H1 (cell line): ENCODE data around the gene SH3BP2. TPM values are rescaled to one million over a fixed set of nuclear protein-coding genes. Genes with fewer than 3 reads are reported as not detected.

ENCODE experiments used
- CTCF ChIA-PET: fragments of 300-600 bp; sonication (Branson Sonifier 250); formaldehyde crosslinking; loops from one replicate; lab custom pipeline; 2021; ENCODE audit not compliant: partially characterized antibody; lab: Charles Lee
- POLR2A ChIA-PET: fragments of 300-600 bp; sonication (Branson Sonifier 250); formaldehyde crosslinking; loops from one replicate; lab custom pipeline; 2021; ENCODE audit warnings: inconsistent platforms; ENCODE audit not compliant: partially characterized antibody; lab: Charles Lee
- DNase-seq, 2 experiments: peaks; one replicate each; pipeline versions ENCODE4 v3.0.0 to v3.0.0-alpha.2; 2010 to 2022; ENCODE audit warnings: low spot score in 2 of 2, low read depth in 1 of 2, mixed read lengths in 1 of 2
- FAIRE-seq: peaks from 2 replicates; lab custom pipeline; 2011; peaks lifted over from hg19 to GRCh38; lab: Jason Lieb, UNC
- H2AFZ ChIP-seq: 2 replicates; pipeline ENCODE4 v1.8.1; 2012; ENCODE audit warnings: low read length, inconsistent platforms
- H2AK5ac ChIP-seq: 2 replicates; pipeline ENCODE4 v1.6.1; 2013; ENCODE audit warnings: low read depth, low read length
- H2BK120ac ChIP-seq: replicated peaks from 2 replicates; pipeline ENCODE3; 2013; ENCODE audit warnings: low read depth, low read length, inconsistent platforms
- H2BK12ac ChIP-seq: 2 replicates; pipeline ENCODE4 v1.6.1; 2013; ENCODE audit warnings: low read depth, low read length
- H2BK15ac ChIP-seq: 2 replicates; pipeline ENCODE4 v1.6.1; 2013; ENCODE audit warnings: low read length
- H2BK20ac ChIP-seq: 2 replicates; pipeline ENCODE4 v1.6.1; 2013; ENCODE audit warnings: low read length
- H2BK5ac ChIP-seq: 2 replicates; pipeline ENCODE4 v1.6.1; 2013; ENCODE audit warnings: low read depth, low read length
- H3K14ac ChIP-seq: 2 replicates; pipeline ENCODE4 v1.6.1; 2013; ENCODE audit warnings: inconsistent platforms; ENCODE audit not compliant: insufficient read length
- H3K18ac ChIP-seq: 2 replicates; pipeline ENCODE4 v1.6.1; 2013; ENCODE audit warnings: low read length; ENCODE audit errors: extremely low read depth
- H3K23ac ChIP-seq: 2 replicates; pipeline ENCODE4 v1.6.1; 2013; ENCODE audit warnings: inconsistent platforms; ENCODE audit not compliant: insufficient read length
- H3K23me2 ChIP-seq: 2 replicates; pipeline ENCODE4 v1.6.1; 2013; ENCODE audit warnings: low read depth, low read length
- H3K27ac ChIP-seq: 2 replicates; pipeline ENCODE4 v1.6.1; 2011; ENCODE audit warnings: low read depth, low read length, inconsistent platforms
- H3K27me3 ChIP-seq, 4 experiments: replicated peaks in 1 of 4; 1 replicate in 1 of 4; 2 replicates in 3 of 4; pipeline versions ENCODE4 v1.6.1 to v1.8.1; 2011 to 2013; ENCODE audit warnings: low read length in 3 of 4, mild to moderate bottlenecking in 3 of 4, inconsistent platforms in 2 of 4, mixed read lengths in 2 of 4, moderate library complexity in 1 of 4; ENCODE audit not compliant: control insufficient read depth in 3 of 4, insufficient read depth in 3 of 4; ENCODE audit errors: extremely low read depth in 1 of 4
- H3K36me3 ChIP-seq, 4 experiments: 2 replicates each; pipeline versions ENCODE4 v1.6.1 to v1.8.1; 2011 to 2013; ENCODE audit warnings: mild to moderate bottlenecking in 4 of 4, low read length in 3 of 4, moderate library complexity in 2 of 4, control low read depth in 1 of 4, inconsistent platforms in 1 of 4; ENCODE audit not compliant: insufficient read depth in 4 of 4, control insufficient read depth in 2 of 4
- H3K4ac ChIP-seq: replicated peaks from 2 replicates; pipeline ENCODE3; 2013; ENCODE audit warnings: low read length, low read depth, mixed read lengths, inconsistent platforms; ENCODE audit not compliant: insufficient read length
- H3K4me1 ChIP-seq, 4 experiments: replicated peaks in 1 of 4; 1 replicate in 1 of 4; 2 replicates in 3 of 4; pipeline versions ENCODE4 v1.6.1 to v1.8.1; 2011 to 2013; ENCODE audit warnings: low read length in 3 of 4, inconsistent platforms in 2 of 4, mixed read lengths in 1 of 4; ENCODE audit not compliant: insufficient read depth in 4 of 4, control insufficient read depth in 3 of 4
- H3K4me2 ChIP-seq, 2 experiments: 2 replicates each; pipeline versions ENCODE4 v1.6.1 to v1.8.1; 2011 to 2013; ENCODE audit warnings: low read depth in 2 of 2, low read length in 2 of 2, control low read depth in 1 of 2, inconsistent platforms in 1 of 2, mild to moderate bottlenecking in 1 of 2; ENCODE audit not compliant: insufficient read depth in 1 of 2
- H3K4me3 ChIP-seq, 4 experiments: fragments of 200-600, 300-600 bp in 1 of 4; sonication (generic), shearing (Covaris generic), sonication (Bioruptor Twin) in 1 of 4; 2 replicates each; pipeline versions ENCODE4 v1.5.1 to v1.8.1; 2011 to 2016; ENCODE audit warnings: low read length in 4 of 4, low read depth in 3 of 4, control low read depth in 2 of 4, inconsistent platforms in 2 of 4, mild to moderate bottlenecking in 2 of 4, mixed read lengths in 1 of 4, moderate library complexity in 1 of 4; ENCODE audit not compliant: insufficient read depth in 2 of 4; ENCODE audit errors: extremely low read depth in 1 of 4
- H3K56ac ChIP-seq: replicated peaks from 2 replicates; pipeline ENCODE3; 2013; ENCODE audit warnings: low read depth, mild to moderate bottlenecking, mixed read lengths, low read length, inconsistent platforms; ENCODE audit not compliant: insufficient read length
- H3K79me1 ChIP-seq: 2 replicates; pipeline ENCODE4 v1.6.1; 2013; ENCODE audit warnings: low read depth, low read length, control low read depth
- H3K79me2 ChIP-seq, 2 experiments: 2 replicates each; pipeline versions ENCODE4 v1.6.1 to v1.8.1; 2012 to 2013; ENCODE audit warnings: low read length in 2 of 2, mild to moderate bottlenecking in 2 of 2, inconsistent platforms in 1 of 2; ENCODE audit not compliant: insufficient read depth in 2 of 2, control insufficient read depth in 1 of 2
- H3K9ac ChIP-seq, 4 experiments: replicated peaks in 1 of 4; 1 replicate in 1 of 4; 2 replicates in 3 of 4; pipeline versions ENCODE4 v1.6.1 to v1.8.1; 2011 to 2013; ENCODE audit warnings: low read depth in 3 of 4, low read length in 3 of 4, control low read depth in 2 of 4, mild to moderate bottlenecking in 2 of 4, moderate library complexity in 2 of 4, inconsistent platforms in 1 of 4; ENCODE audit errors: extremely low read depth in 1 of 4
- H3K9me3 ChIP-seq, 2 experiments: 2 replicates each; pipeline versions ENCODE4 v1.6.1 to v1.8.1; 2012 to 2013; ENCODE audit warnings: mild to moderate bottlenecking in 2 of 2, moderate library complexity in 2 of 2, control low read depth in 1 of 2, inconsistent platforms in 1 of 2, low read depth in 1 of 2, low read length in 1 of 2, mixed read lengths in 1 of 2; ENCODE audit not compliant: insufficient read depth in 2 of 2
- H4K20me1 ChIP-seq, 2 experiments: replicated peaks in 1 of 2; 2 replicates each; pipeline versions ENCODE3 to v1.8.1; 2011 to 2013; ENCODE audit warnings: inconsistent platforms in 2 of 2, low read length in 2 of 2, mild to moderate bottlenecking in 1 of 2; ENCODE audit not compliant: insufficient read depth in 2 of 2, control insufficient read depth in 1 of 2
- H4K5ac ChIP-seq: 2 replicates; pipeline ENCODE4 v1.6.1; 2013; ENCODE audit warnings: low read length, low read depth, mixed read lengths, inconsistent platforms; ENCODE audit not compliant: insufficient read length
- H4K8ac ChIP-seq: 2 replicates; pipeline ENCODE4 v1.8.0; 2013; ENCODE audit warnings: mild to moderate bottlenecking, moderate library complexity, low read length, inconsistent platforms; ENCODE audit not compliant: insufficient read depth; ENCODE audit errors: extremely low read depth
- H4K91ac ChIP-seq: replicated peaks from 2 replicates; pipeline ENCODE3; 2013; ENCODE audit warnings: low read length, mixed read lengths, inconsistent platforms; ENCODE audit not compliant: insufficient read length
- E2F6 ChIP-seq: IDR thresholded peaks from 2 replicates; pipeline ENCODE4 v1.6.1; 2012; ENCODE audit warnings: inconsistent platforms
- MAX ChIP-seq: IDR thresholded peaks from 2 replicates; pipeline ENCODE4 v1.6.1; 2012; ENCODE audit warnings: inconsistent platforms
- WGBS, 2 experiments: shearing (Covaris generic) in 1 of 2; methylation state at CpG; one replicate each; pipeline versions ENCODE4 v1.1.6 to v1.1.7; 2013 to 2015; ENCODE audit warnings: low lambda C conversion rate in 2 of 2, mixed read lengths in 2 of 2, inconsistent platforms in 1 of 2, low coverage in 1 of 2, missing lambda C conversion rate in 1 of 2; ENCODE audit not compliant: insufficient replicate concordance in 2 of 2, insufficient coverage in 1 of 2, insufficient read length in 1 of 2; ENCODE audit errors: extremely low coverage in 1 of 2, missing lambda C conversion rate in 1 of 2; 5-methylcytosine and 5-hydroxymethylcytosine counted together
- polyA plus RNA-seq, 7 experiments: library from polyadenylated mRNA; depleted of rRNA in 3 of 7; stranded (reverse) in 5 of 7; unstranded in 2 of 7; fragments of >200 nt in 5 of 7; fragments of 200-250 nt in 2 of 7; gene quantifications; 1 replicate in 5 of 7; 2 replicates in 1 of 7; 4 replicates in 1 of 7; pipeline versions ENCODE4 v1.2.1 to v1.2.3, GENCODE V29; 2011 to 2013; ENCODE audit warnings: missing spikeins in 2 of 7, mixed read lengths in 2 of 7
- total RNA-seq: library from RNA; stranded (reverse); fragmentation: NEBNext Ultra II Directional; extraction: Animal tissue kit (Norgen Biotek cat#: 25700); gene quantifications from 2 replicates; pipeline ENCODE4 v1.2.1, GENCODE V29; 2021
- TF ChIP-seq, protein P1 (sequence below): IDR thresholded peaks from 2 replicates; pipeline ENCODE4 v1.6.1; 2011; ENCODE audit warnings: low read length, improper control_type of control experiment

The SH3BP2 gene
- total and polyA plus RNA-seq, 2 of the 8 experiments (the other 6 are each of a cell fraction or from before 2014, with no cell fraction given), result 27.4 to 31.4 TPM

- Histone ChIP-seq H3K9me3 (no peaks in the 10 kb centered on the region), H3K27me3 (no peaks in the 10 kb centered on the region; a peak in 1 of 7 replicates), H3K23ac (no peak overlapping the region), H3K79me1 (peaks cover 15% of the 10 kb centered on the region), H2BK20ac (no peak overlapping the region), H2AK5ac (no peak overlapping the region), H2BK15ac (no peak overlapping the region; the same call in 1 of the 2 replicates), H2AFZ (peak overlapping the region; percentile 99), H3K23me2 (peaks cover 13% of the 10 kb centered on the region; the same call in 1 of the 2 replicates), H3K4me2 (peak overlapping the region; percentile 54 to 77), H3K4me1 (peaks cover 0 to 9% (median 5%) of the 10 kb centered on the region in 4 experiments; a peak in 5 of 7 replicates), H3K18ac (peak overlapping the region; percentile 90), H3K27ac (no peak overlapping the region), H4K20me1 (peaks cover 0 to 11% of the 10 kb centered on the region in 2 experiments), H3K9ac (no peak overlapping the region), H3K4me3 (peak overlapping the region in 2 of 4 experiments; percentile 12 to 52; a peak in 4 of 8 replicates), H3K14ac (no peak overlapping the region), H2BK12ac (peak overlapping the region; percentile 84; the same call in 1 of the 2 replicates), H3K4ac (no peak overlapping the region), H4K8ac (no peak overlapping the region), H3K36me3 (peaks cover 0 to 3% (median 0%) of the 10 kb centered on the region in 4 experiments; a peak in 1 of 8 replicates), H2BK5ac (peak overlapping the region; percentile 35; the same call in 1 of the 2 replicates), H3K79me2 (peaks cover 0 to 16% of the 10 kb centered on the region in 2 experiments; a peak in 2 of 4 replicates), H4K91ac (peak overlapping the region; percentile 6), H3K56ac (no peak overlapping the region), H4K5ac (peak overlapping the region; percentile 91), H2BK120ac (no peak overlapping the region)
- WGBS, 2 experiments, result 73% methylated on average over 19 of the region's 25 CpGs; no CpG with 5 or more reads in 1 of the 2 experiments
- TF ChIP-seq E2F6, result peak; percentile 58
- TF ChIP-seq, protein P1, sequence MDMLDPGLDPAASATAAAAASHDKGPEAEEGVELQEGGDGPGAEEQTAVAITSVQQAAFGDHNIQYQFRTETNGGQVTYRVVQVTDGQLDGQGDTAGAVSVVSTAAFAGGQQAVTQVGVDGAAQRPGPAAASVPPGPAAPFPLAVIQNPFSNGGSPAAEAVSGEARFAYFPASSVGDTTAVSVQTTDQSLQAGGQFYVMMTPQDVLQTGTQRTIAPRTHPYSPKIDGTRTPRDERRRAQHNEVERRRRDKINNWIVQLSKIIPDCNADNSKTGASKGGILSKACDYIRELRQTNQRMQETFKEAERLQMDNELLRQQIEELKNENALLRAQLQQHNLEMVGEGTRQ, result no peak
- TF ChIP-seq MAX, result peak; percentile 70
- DNase-seq, result no peak
- FAIRE-seq, result no peak
- ChIA-PET CTCF (interaction anchor here (0.5 to 1.0 kb wide), 2 partner anchors 38 to 615 kb away, joined by 3 to 4 read pairs; no protein-coding TSS in a partner anchor), POLR2A (interaction anchor here (1.0 to 3.6 kb wide), 5 partner anchors 12 to 178 kb away, joined by 4 to 25 read pairs (median 5); no protein-coding TSS in a partner anchor)
These were observed 36.1 kb upstream of the SH3BP2 start for GRCh38 chr4:2756691-2757350.
